Caco-2 (cell line): ENCODE measurements around the gene MAML2. TPM values are rescaled to one million over a fixed set of nuclear protein-coding genes. Genes with fewer than 3 reads are reported as not detected.

Source experiments
- BruUV-seq: library from RNA; stranded (reverse); fragments of 400-500 nt; replicated peaks from 2 replicates; lab custom pipeline; 2021; lab: Mats Ljungman, UMichigan
- CTCF ChIA-PET: fragments of 300-600 bp; sonication (Branson Sonifier 250); formaldehyde crosslinking; loops from one replicate; lab custom pipeline; 2022; ENCODE audit warnings: antibody characterized with exemption; lab: Charles Lee
- POLR2A ChIA-PET: fragments of 300-600 bp; sonication (Branson Sonifier 250); formaldehyde crosslinking; loops from one replicate; lab custom pipeline; 2022; ENCODE audit warnings: antibody characterized with exemption; lab: Charles Lee
- DNase-seq, 2 experiments: peaks; one replicate each; pipeline versions ENCODE4 v3.0.0 to v3.0.0-alpha.2; 2020 to 2022
- H3K27me3 ChIP-seq: replicated peaks from 2 replicates; pipeline ENCODE4 v1.6.0; 2011; ENCODE audit warnings: low read length; ENCODE audit not compliant: control insufficient read depth, insufficient read depth
- H3K36me3 ChIP-seq: 2 replicates; pipeline ENCODE4 v1.5.1; 2011; ENCODE audit warnings: low read length; ENCODE audit not compliant: control insufficient read depth, insufficient read depth
- H3K4me1 ChIP-seq: fragments of 250-450 bp; sonication (Bioruptor Pico); 2 replicates; pipeline ENCODE4 v1.5.1; 2020; ENCODE audit warnings: mild to moderate bottlenecking
- H3K4me3 ChIP-seq: 2 replicates; pipeline ENCODE4 v1.5.1; 2011; ENCODE audit warnings: low read depth, mild to moderate bottlenecking, control low read depth, low read length
- H3K9me3 ChIP-seq: fragments of 250-450 bp; sonication (Bioruptor Pico); 2 replicates; pipeline ENCODE4 v1.5.1; 2020; ENCODE audit warnings: mild to moderate bottlenecking, moderate library complexity
- H3K27ac Mint-ChIP-seq: one replicate; pipeline ENCODE4 v1.8.0; 2022; ENCODE audit warnings: mixed read lengths; ENCODE audit not compliant: unreplicated experiment
- H3K27me3 Mint-ChIP-seq: one replicate; pipeline ENCODE4 v1.8.0; 2022; ENCODE audit warnings: mixed read lengths; ENCODE audit not compliant: insufficient read depth, unreplicated experiment
- H3K36me3 Mint-ChIP-seq: one replicate; pipeline ENCODE4 v1.8.0; 2022; ENCODE audit warnings: mild to moderate bottlenecking, mixed read lengths; ENCODE audit not compliant: insufficient read depth, unreplicated experiment
- H3K4me1 Mint-ChIP-seq: one replicate; pipeline ENCODE4 v1.8.0; 2022; ENCODE audit warnings: low read depth, mixed read lengths; ENCODE audit not compliant: unreplicated experiment
- H3K4me3 Mint-ChIP-seq: one replicate; pipeline ENCODE4 v1.8.0; 2022; ENCODE audit warnings: mild to moderate bottlenecking, moderate library complexity, mixed read lengths; ENCODE audit not compliant: unreplicated experiment
- H3K9me3 Mint-ChIP-seq: one replicate; pipeline ENCODE4 v1.8.0; 2022; ENCODE audit warnings: mixed read lengths; ENCODE audit not compliant: unreplicated experiment
- intact Hi-C: fragments of 100-400 bp; cut with micrococcal nuclease; formaldehyde crosslinking; loops from one replicate; pipeline ENCODE4 v1.10.0; 2022; ENCODE audit not compliant: unreplicated experiment
- total RNA-seq: library from RNA; stranded (reverse); gene quantifications from 2 replicates; pipeline ENCODE4 v1.2.3, GENCODE V29; 2022
- TF ChIP-seq, protein P1 (sequence below), 2 experiments: fragments of 200-600 bp in 1 of 2; IDR thresholded peaks; 1 replicate in 1 of 2; 2 replicates in 1 of 2; pipeline versions ENCODE4 v1.5.1 to v1.8.0; 2011 to 2022; ENCODE audit warnings: antibody characterized with exemption in 1 of 2, control low read depth in 1 of 2, inconsistent platforms in 1 of 2, low read depth in 1 of 2, low read length in 1 of 2, mild to moderate bottlenecking in 1 of 2, moderate library complexity in 1 of 2; ENCODE audit not compliant: insufficient read depth in 1 of 2, severe bottlenecking in 1 of 2, unreplicated experiment in 1 of 2

MAML2 gene
- total RNA-seq, 1 experiment from 2014 or later, result 11.5 TPM

DNA sequence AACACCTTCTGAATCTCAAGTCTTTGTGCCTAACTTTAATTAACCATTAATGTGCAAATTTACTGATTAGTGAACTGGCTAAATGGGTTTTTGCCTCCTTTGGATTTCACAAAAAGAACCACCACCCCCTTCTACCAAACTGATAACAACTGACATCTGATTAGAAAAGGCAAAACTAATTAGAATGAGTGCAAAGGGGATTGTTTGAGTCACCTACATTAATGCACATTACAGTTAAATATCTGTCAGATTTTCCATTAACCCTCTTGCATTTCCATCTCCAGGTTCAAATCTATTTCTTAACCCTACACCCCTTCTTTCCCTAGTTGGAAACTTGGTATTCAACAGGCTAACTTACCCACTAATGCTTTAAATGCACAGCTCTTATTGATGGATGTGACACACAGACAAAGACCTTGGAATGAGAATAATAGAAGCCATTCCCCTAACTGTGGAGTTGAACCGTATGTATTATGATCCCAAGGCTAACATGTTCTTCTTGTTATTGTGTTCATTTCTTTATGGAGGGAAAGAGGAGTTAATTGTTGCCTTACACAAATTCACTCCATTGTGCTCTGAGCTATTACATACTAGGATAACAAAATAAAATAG lies 257.6 kb downstream of the MAML2 start:
- no peaks in the 10 kb centered on the region for H3K9me3 ChIP-seq
- BruUV-seq, result no TSS peak
- intact Hi-C loops, result no loop called here
- CTCF ChIA-PET, result no interaction called here
- no peaks in the 10 kb centered on the region for H3K9me3 Mint-ChIP-seq
- TF ChIP-seq, protein P1, sequence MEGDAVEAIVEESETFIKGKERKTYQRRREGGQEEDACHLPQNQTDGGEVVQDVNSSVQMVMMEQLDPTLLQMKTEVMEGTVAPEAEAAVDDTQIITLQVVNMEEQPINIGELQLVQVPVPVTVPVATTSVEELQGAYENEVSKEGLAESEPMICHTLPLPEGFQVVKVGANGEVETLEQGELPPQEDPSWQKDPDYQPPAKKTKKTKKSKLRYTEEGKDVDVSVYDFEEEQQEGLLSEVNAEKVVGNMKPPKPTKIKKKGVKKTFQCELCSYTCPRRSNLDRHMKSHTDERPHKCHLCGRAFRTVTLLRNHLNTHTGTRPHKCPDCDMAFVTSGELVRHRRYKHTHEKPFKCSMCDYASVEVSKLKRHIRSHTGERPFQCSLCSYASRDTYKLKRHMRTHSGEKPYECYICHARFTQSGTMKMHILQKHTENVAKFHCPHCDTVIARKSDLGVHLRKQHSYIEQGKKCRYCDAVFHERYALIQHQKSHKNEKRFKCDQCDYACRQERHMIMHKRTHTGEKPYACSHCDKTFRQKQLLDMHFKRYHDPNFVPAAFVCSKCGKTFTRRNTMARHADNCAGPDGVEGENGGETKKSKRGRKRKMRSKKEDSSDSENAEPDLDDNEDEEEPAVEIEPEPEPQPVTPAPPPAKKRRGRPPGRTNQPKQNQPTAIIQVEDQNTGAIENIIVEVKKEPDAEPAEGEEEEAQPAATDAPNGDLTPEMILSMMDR (IDR thresholded peaks at IDR 0.05; ENCODE audit: insufficient read depth in 1 of 2, low read depth in 1 of 2, low read length in 1 of 2, severe bottlenecking in 1 of 2, unreplicated experiment in 1 of 2), result no peak
- H3K36me3 Mint-ChIP-seq, result no peaks in the 10 kb centered on the region
- no peaks in the 10 kb centered on the region for H3K27me3 Mint-ChIP-seq
- no peak overlapping the region for H3K27ac Mint-ChIP-seq
- peaks cover 23% of the 10 kb centered on the region for H3K4me1 ChIP-seq
- no peak for DNase-seq
- no peaks in the 10 kb centered on the region for H3K27me3 ChIP-seq
- H3K4me3 Mint-ChIP-seq, result no peak overlapping the region
- peaks cover 2% of the 10 kb centered on the region for H3K4me1 Mint-ChIP-seq
- POLR2A ChIA-PET, result no interaction called here
- H3K36me3 ChIP-seq, result 0 out of 2 replicates have a peak, but pooled peaks cover 1% of the 10 kb centered on the region
- no peak overlapping the region for H3K4me3 ChIP-seq

GRCh38 chr11:96084610-96085318 lies 258.2 kb downstream of the MAML2 start:
- H3K36me3 ChIP-seq, result 0 out of 2 replicates have a peak, but pooled peaks cover 1% of the 10 kb centered on the region
- H3K4me1 Mint-ChIP-seq, result no peaks in the 10 kb centered on the region
- H3K27me3 Mint-ChIP-seq, result no peaks in the 10 kb centered on the region
- no peaks in the 10 kb centered on the region for H3K9me3 ChIP-seq
- POLR2A ChIA-PET, result no interaction called here
- peaks cover 18% of the 10 kb centered on the region for H3K4me1 ChIP-seq
- H3K9me3 Mint-ChIP-seq, result no peaks in the 10 kb centered on the region
- H3K4me3 Mint-ChIP-seq, result no peak overlapping the region
- BruUV-seq, result no TSS peak
- intact Hi-C loops, result no loop called here
- TF ChIP-seq, protein P1 (IDR thresholded peaks at IDR 0.05; ENCODE audit: insufficient read depth in 1 of 2, low read depth in 1 of 2, low read length in 1 of 2, severe bottlenecking in 1 of 2, unreplicated experiment in 1 of 2), result no peak
- no peaks in the 10 kb centered on the region for H3K27me3 ChIP-seq
- no peak for DNase-seq
- no peaks in the 10 kb centered on the region for H3K36me3 Mint-ChIP-seq
- CTCF ChIA-PET, result no interaction called here
- H3K4me3 ChIP-seq, result no peak overlapping the region
- H3K27ac Mint-ChIP-seq, result no peak overlapping the region

- intact Hi-C loops, result no loop called here
- Mint-ChIP-seq H3K27ac (no peak overlapping the region), H3K27me3 (no peaks in the 10 kb centered on the region), H3K9me3 (no peaks in the 10 kb centered on the region), H3K4me1 (no peaks in the 10 kb centered on the region), H3K4me3 (no peak overlapping the region), H3K36me3 (no peaks in the 10 kb centered on the region)
- ChIA-PET POLR2A (no interaction called here), CTCF (no interaction called here)
- 0 out of 2 replicates have a peak, but pooled peaks cover 1% of the 10 kb centered on the region for H3K36me3 ChIP-seq
- TF ChIP-seq, protein P1 (IDR thresholded peaks at IDR 0.05; ENCODE audit: insufficient read depth in 1 of 2, low read depth in 1 of 2, low read length in 1 of 2, severe bottlenecking in 1 of 2, unreplicated experiment in 1 of 2), result no peak
- peaks cover 18% of the 10 kb centered on the region for H3K4me1 ChIP-seq
- H3K27me3 ChIP-seq, result no peaks in the 10 kb centered on the region
- no peak overlapping the region for H3K4me3 ChIP-seq
- BruUV-seq, result no TSS peak
- H3K9me3 ChIP-seq, result no peaks in the 10 kb centered on the region
- no peak for DNase-seq
These were observed 260.1 kb downstream of the MAML2 start for GRCh38 chr11:96082936-96083335.
